Body of pancreas (tissue), 4 donors: Measurements from ENCODE around the gene DPP8. TPM values are rescaled to one million over a fixed set of nuclear protein-coding genes. Genes with fewer than 3 reads are reported as not detected.
A peak's percentile ranks its signal among the peaks of the same experiment; 100 is the strongest.

Experiments
- ATAC-seq: fragments of 150-250 bp; one replicate; pipeline ENCODE4 v1.9.1; 2016
- DNase-seq, 4 donors: peaks; one replicate each; pipeline ENCODE4 v3.0.0-alpha.2; 2019
- H3K27ac ChIP-seq, 4 donors: fragments of 200-600 bp; sonication (generic); 1 replicate in 3 of 4; 2 replicates in 1 of 4; pipeline versions ENCODE4 v1.5.1 to v1.6.1; 2016 to 2019; ENCODE audit warnings: mild to moderate bottlenecking in 1 of 4, mixed read lengths in 1 of 4, moderate library complexity in 1 of 4
- H3K27me3 ChIP-seq, 2 donors: fragments of 200-600 bp; sonication (generic); one replicate each; pipeline ENCODE4 v1.6.0; 2016; ENCODE audit warnings: mild to moderate bottlenecking in 1 of 2
- H3K36me3 ChIP-seq, 2 donors: fragments of 200-600 bp; sonication (generic); replicated peaks in 1 of 2; 2 replicates each; pipeline ENCODE4 v1.5.1; 2016; ENCODE audit warnings: low read depth in 2 of 2; ENCODE audit not compliant: insufficient read depth in 1 of 2
- H3K4me1 ChIP-seq: fragments of 200-600 bp; sonication (generic); one replicate; pipeline ENCODE4 v1.6.0; 2016
- H3K4me3 ChIP-seq, 2 donors: fragments of 200-600 bp; sonication (generic); 1 replicate in 1 of 2; 2 replicates in 1 of 2; pipeline ENCODE4 v1.5.1; 2016 to 2019
- H3K9me3 ChIP-seq, 3 donors: fragments of 200-600 bp; sonication (generic); 1 replicate in 2 of 3; 2 replicates in 1 of 3; pipeline ENCODE4 v1.5.1; 2016
- POLR2A ChIP-seq, 3 donors: fragments of 450-650 bp; IDR thresholded peaks; one replicate each; pipeline ENCODE4 v1.6.1; 2016; ENCODE audit warnings: antibody characterized with exemption in 3 of 3, mild to moderate bottlenecking in 2 of 3
- WGBS, 2 donors: methylation state at CpG; one replicate each; pipeline ENCODE4 v1.1.5; 2017; 5-methylcytosine and 5-hydroxymethylcytosine counted together
- intact Hi-C: fragments of 100-400 bp; cut with DNase I; formaldehyde crosslinking; loops from one replicate; pipeline ENCODE4 v1.15.1; 2023
- total RNA-seq, 2 donors: library from RNA; depleted of rRNA; stranded (reverse); fragments of >200 nt; gene quantifications; one replicate each; pipeline ENCODE4 v1.1.0, GENCODE V29; 2016
- TF ChIP-seq, protein P1 (sequence below), 7 experiments: fragments of 450-650 bp in 4 of 7; fragments of 200-600 bp in 3 of 7; sonication (generic) in 3 of 7; IDR thresholded peaks; one replicate each; pipeline ENCODE4 v1.5.1; 2016 to 2019; ENCODE audit warnings: antibody characterized with exemption in 7 of 7

DPP8 gene
- total RNA-seq, 2 donors from 2014 or later: 13.0 to 27.4 TPM

- Histone ChIP-seq H3K9me3 (no peaks in the 10 kb centered on the region), H3K27ac (no peak overlapping the region), H3K4me3 (no peak overlapping the region), H3K36me3 (no peaks in the 10 kb centered on the region), H3K27me3 (no peaks in the 10 kb centered on the region), H3K4me1 (peaks cover 21% of the 10 kb centered on the region)
- no peak for DNase-seq
- ATAC-seq: no peak
- intact Hi-C loops: no loop called here
- TF ChIP-seq POLR2A (IDR thresholded peaks at IDR 0.05): no peak
- TF ChIP-seq, protein P1, sequence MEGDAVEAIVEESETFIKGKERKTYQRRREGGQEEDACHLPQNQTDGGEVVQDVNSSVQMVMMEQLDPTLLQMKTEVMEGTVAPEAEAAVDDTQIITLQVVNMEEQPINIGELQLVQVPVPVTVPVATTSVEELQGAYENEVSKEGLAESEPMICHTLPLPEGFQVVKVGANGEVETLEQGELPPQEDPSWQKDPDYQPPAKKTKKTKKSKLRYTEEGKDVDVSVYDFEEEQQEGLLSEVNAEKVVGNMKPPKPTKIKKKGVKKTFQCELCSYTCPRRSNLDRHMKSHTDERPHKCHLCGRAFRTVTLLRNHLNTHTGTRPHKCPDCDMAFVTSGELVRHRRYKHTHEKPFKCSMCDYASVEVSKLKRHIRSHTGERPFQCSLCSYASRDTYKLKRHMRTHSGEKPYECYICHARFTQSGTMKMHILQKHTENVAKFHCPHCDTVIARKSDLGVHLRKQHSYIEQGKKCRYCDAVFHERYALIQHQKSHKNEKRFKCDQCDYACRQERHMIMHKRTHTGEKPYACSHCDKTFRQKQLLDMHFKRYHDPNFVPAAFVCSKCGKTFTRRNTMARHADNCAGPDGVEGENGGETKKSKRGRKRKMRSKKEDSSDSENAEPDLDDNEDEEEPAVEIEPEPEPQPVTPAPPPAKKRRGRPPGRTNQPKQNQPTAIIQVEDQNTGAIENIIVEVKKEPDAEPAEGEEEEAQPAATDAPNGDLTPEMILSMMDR (IDR thresholded peaks at IDR 0.05): no peak
Measured at GRCh38 chr15:65413051-65413759, 104.3 kb downstream of the DPP8 start.

- WGBS, 2 donors: 71 to 75% methylated on average over 1 of the region's 1 CpG
- Histone ChIP-seq H3K36me3 (no peaks in the 10 kb centered on the region), H3K4me3 (no peak overlapping the region), H3K27me3 (no peaks in the 10 kb centered on the region), H3K9me3 (no peaks in the 10 kb centered on the region), H3K4me1 (peaks cover 21% of the 10 kb centered on the region), H3K27ac (no peak overlapping the region)
- intact Hi-C loops: no loop called here
- no peak for TF ChIP-seq POLR2A (IDR thresholded peaks at IDR 0.05)
- TF ChIP-seq, protein P1 (IDR thresholded peaks at IDR 0.05): no peak
- ATAC-seq (no peak), DNase-seq (no peak)
Measured at GRCh38 chr15:65412556-65412955, 104.9 kb downstream of the DPP8 start.

DNA sequence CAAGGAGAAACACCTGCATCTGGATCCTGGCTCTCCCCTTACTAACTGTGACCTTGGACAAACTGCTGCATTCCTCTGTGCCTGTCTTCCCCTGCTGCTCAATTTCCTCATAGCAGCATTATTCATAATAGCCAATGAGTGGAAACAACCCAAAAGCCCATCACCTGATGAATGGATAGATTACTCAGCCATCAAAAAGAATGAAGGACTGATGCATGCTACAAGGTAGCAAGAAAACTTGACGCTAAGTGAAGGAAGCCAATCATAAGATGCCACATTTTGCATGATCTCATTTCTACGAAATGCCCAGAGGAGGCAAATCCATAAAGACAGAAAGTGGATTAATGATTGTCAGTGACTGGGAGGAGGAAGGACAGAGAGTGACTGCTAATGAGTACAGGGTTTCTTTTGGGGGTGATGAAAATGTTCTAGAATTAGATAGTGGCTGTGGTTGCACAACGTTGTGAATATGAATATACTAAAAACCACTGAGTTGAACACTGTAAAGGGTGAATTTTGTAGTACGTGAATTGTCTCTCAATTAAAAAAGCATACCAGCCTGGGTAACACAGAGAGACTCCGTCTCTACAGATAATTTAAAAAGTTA is 105.9 kb downstream of the DPP8 start:
- no peak for DNase-seq
- 42 to 68% methylated on average over 5 of the region's 5 CpGs for WGBS, 2 donors
- Histone ChIP-seq H3K36me3 (no peaks in the 10 kb centered on the region), H3K4me3 (no peak overlapping the region), H3K9me3 (no peaks in the 10 kb centered on the region), H3K27ac (no peak overlapping the region), H3K27me3 (no peaks in the 10 kb centered on the region), H3K4me1 (peaks cover 21% of the 10 kb centered on the region)
- ATAC-seq: no peak
- TF ChIP-seq, protein P1 (IDR thresholded peaks at IDR 0.05): no peak
- TF ChIP-seq POLR2A (IDR thresholded peaks at IDR 0.05): no peak
- intact Hi-C loops: no loop called here

GRCh38 chr15:65410972-65411371 is 106.5 kb downstream of the DPP8 start:
- no peak for TF ChIP-seq POLR2A (IDR thresholded peaks at IDR 0.05)
- TF ChIP-seq, protein P1 (IDR thresholded peaks at IDR 0.05): no peak
- H3K9me3 ChIP-seq: no peaks in the 10 kb centered on the region
- ATAC-seq: no peak
- H3K27ac ChIP-seq: no peak overlapping the region
- no peak overlapping the region for H3K4me3 ChIP-seq
- WGBS, 2 donors: 66 to 72% methylated on average over 5 to 10 of the region's 10 CpGs
- peaks cover 21% of the 10 kb centered on the region for H3K4me1 ChIP-seq
- no peaks in the 10 kb centered on the region for H3K36me3 ChIP-seq
- H3K27me3 ChIP-seq: no peaks in the 10 kb centered on the region
- intact Hi-C loops: no loop called here
- DNase-seq: no peak

- 63 to 65% methylated on average over 8 to 11 of the region's 11 CpGs for WGBS, 2 donors
- no peaks in the 10 kb centered on the region for H3K36me3 ChIP-seq
- intact Hi-C loops: no loop called here
- DNase-seq (peak in 1 of 4 donors; percentile 28), ATAC-seq (no peak)
- TF ChIP-seq POLR2A (IDR thresholded peaks at IDR 0.05): no peak
- no peak overlapping the region for H3K27ac ChIP-seq
- H3K4me1 ChIP-seq: peaks cover 15% of the 10 kb centered on the region
- H3K4me3 ChIP-seq: no peak overlapping the region
- H3K27me3 ChIP-seq: no peaks in the 10 kb centered on the region
- no peaks in the 10 kb centered on the region for H3K9me3 ChIP-seq
Measured at GRCh38 chr15:65410036-65410435, 107.5 kb downstream of the DPP8 start.
